A549 (cell line): Measurements from ENCODE around the gene FOSL2.

Source experiments
- BCL3 ChIP-seq: fragments of >200 bp; sonication (Bioruptor Twin); formaldehyde crosslinking; IDR thresholded peaks from 3 replicates; pipeline ENCODE4 v1.6.1; 2016
- CHD2 ChIP-seq: fragments of 150-350 bp; IDR thresholded peaks from 2 replicates; pipeline ENCODE4 v1.6.1; 2014; ENCODE audit warnings: low read length; ENCODE audit not compliant: partially characterized antibody
- CHD4 ChIP-seq: fragments of 200-600 bp; sonication (generic); IDR thresholded peaks from 2 replicates; pipeline ENCODE4 v1.6.1; 2016; ENCODE audit warnings: antibody characterized with exemption, mild to moderate bottlenecking, borderline replicate concordance
- CTCF ChIP-seq: fragments of >200 bp; sonication (Bioruptor Twin); formaldehyde crosslinking; IDR thresholded peaks from 3 replicates; pipeline ENCODE4 v1.5.1; 2016
- E2F6 ChIP-seq: IDR thresholded peaks from 2 replicates; pipeline ENCODE4 v1.6.1; 2012; ENCODE audit warnings: low read depth, borderline replicate concordance
- JUN ChIP-seq, 2 experiments: fragments of >200 bp; sonication (Bioruptor Twin); formaldehyde crosslinking; IDR thresholded peaks; 2 replicates in 1 of 2; 3 replicates in 1 of 2; pipeline ENCODE4 v1.6.1; 2016 to 2017
- MAFK ChIP-seq: fragments of 450-650 bp; IDR thresholded peaks from 2 replicates; pipeline ENCODE4 v1.6.1; 2014; ENCODE audit not compliant: partially characterized antibody
- MYC ChIP-seq: IDR thresholded peaks from 2 replicates; pipeline ENCODE4 v1.6.1; 2012; ENCODE audit warnings: mild to moderate bottlenecking, inconsistent platforms, low read length, improper control_type of control experiment, borderline replicate concordance
- POLR2A ChIP-seq: IDR thresholded peaks from 2 replicates; pipeline ENCODE4 v1.6.1; 2012; ENCODE audit warnings: mild to moderate bottlenecking, low read length
- REST ChIP-seq: fragments of 200-600 bp; sonication (generic); IDR thresholded peaks from 2 replicates; pipeline ENCODE4 v1.6.1; 2016; ENCODE audit warnings: antibody characterized with exemption, mild to moderate bottlenecking, moderate library complexity

- TF ChIP-seq E2F6: no peak
- no peak for TF ChIP-seq CTCF
- no peak for TF ChIP-seq POLR2A
- no peak for TF ChIP-seq REST
- no peak for TF ChIP-seq BCL3
- TF ChIP-seq MYC: no peak
- no peak for TF ChIP-seq JUN (IDR thresholded peaks at IDR 0.05)
- no peak for TF ChIP-seq CHD4
- TF ChIP-seq MAFK: no peak
- TF ChIP-seq CHD2: no peak
Observed at GRCh38 chr2:28350791-28351285, 41.8 kb upstream of the FOSL2 start.
